Neuronal stem cell (in vitro differentiated cells): ENCODE measurements around the gene HCLS1. TPM values are rescaled to one million over a fixed set of nuclear protein-coding genes. Genes with fewer than 3 reads are reported as not detected.

Source experiments
- DNase-seq: peaks from one replicate; pipeline ENCODE4 v3.0.0-alpha.2; 2013; ENCODE audit warnings: low spot score
- H2AFZ ChIP-seq: one replicate; pipeline ENCODE4 v1.6.1; 2013; ENCODE audit warnings: mild to moderate bottlenecking, low read length, inconsistent platforms
- H2AK5ac ChIP-seq: 2 replicates; pipeline ENCODE4 v1.6.1; 2013; ENCODE audit warnings: low read depth, mild to moderate bottlenecking, inconsistent platforms, low read length, moderate library complexity, mixed read lengths
- H2BK120ac ChIP-seq: 2 replicates; pipeline ENCODE4 v1.6.1; 2013; ENCODE audit warnings: low read depth, mild to moderate bottlenecking, inconsistent platforms, low read length, moderate library complexity, mixed read lengths
- H2BK12ac ChIP-seq: one replicate; pipeline ENCODE4 v1.6.1; 2013; ENCODE audit warnings: low read length, inconsistent platforms
- H2BK15ac ChIP-seq: 2 replicates; pipeline ENCODE4 v1.6.1; 2013; ENCODE audit warnings: mild to moderate bottlenecking, low read length, inconsistent platforms, mixed read lengths
- H2BK5ac ChIP-seq: one replicate; pipeline ENCODE4 v1.6.1; 2013; ENCODE audit warnings: inconsistent platforms, mild to moderate bottlenecking, low read length, moderate library complexity
- H3K14ac ChIP-seq: one replicate; pipeline ENCODE4 v1.6.1; 2013; ENCODE audit warnings: low read length, inconsistent platforms
- H3K18ac ChIP-seq: 2 replicates; pipeline ENCODE4 v1.6.1; 2013; ENCODE audit warnings: low read length, inconsistent platforms
- H3K23ac ChIP-seq: 2 replicates; pipeline ENCODE4 v1.6.1; 2013; ENCODE audit warnings: low read depth, mild to moderate bottlenecking, mixed read lengths, low read length, inconsistent platforms; ENCODE audit not compliant: poor library complexity
- H3K27ac ChIP-seq: replicated peaks from 3 replicates; pipeline ENCODE4 v1.5.1; 2013; ENCODE audit warnings: low read length, inconsistent platforms
- H3K27me3 ChIP-seq, 3 experiments: 2 replicates each; pipeline ENCODE4 v1.6.1; 2013; ENCODE audit warnings: low read length in 3 of 3, mild to moderate bottlenecking in 2 of 3, inconsistent platforms in 1 of 3, low read depth in 1 of 3, mixed read lengths in 1 of 3, moderate library complexity in 1 of 3; ENCODE audit not compliant: control insufficient read depth in 3 of 3, insufficient read depth in 3 of 3
- H3K36me3 ChIP-seq, 2 donors: replicated peaks in 1 of 2; 2 replicates each; pipeline ENCODE4 v1.6.1; 2013; ENCODE audit warnings: low read length in 2 of 2; ENCODE audit not compliant: control insufficient read depth in 2 of 2, insufficient read depth in 2 of 2
- H3K4ac ChIP-seq: 2 replicates; pipeline ENCODE4 v1.6.1; 2013; ENCODE audit warnings: inconsistent platforms, mild to moderate bottlenecking, low read length, moderate library complexity
- H3K4me1 ChIP-seq, 2 donors: 1 replicate in 1 of 2; 2 replicates in 1 of 2; pipeline ENCODE4 v1.6.1; 2013; ENCODE audit warnings: low read length in 2 of 2, low read depth in 1 of 2; ENCODE audit not compliant: control insufficient read depth in 2 of 2, insufficient read depth in 1 of 2
- H3K4me2 ChIP-seq: one replicate; pipeline ENCODE4 v1.6.1; 2013; ENCODE audit warnings: mild to moderate bottlenecking, low read length, inconsistent platforms; ENCODE audit not compliant: insufficient read depth, poor library complexity, severe bottlenecking
- H3K4me3 ChIP-seq, 2 donors: 2 replicates each; pipeline ENCODE4 v1.5.1; 2013; ENCODE audit warnings: low read length in 2 of 2, mild to moderate bottlenecking in 2 of 2, inconsistent platforms in 1 of 2, moderate library complexity in 1 of 2
- H3K79me1 ChIP-seq: one replicate; pipeline ENCODE4 v1.6.1; 2013; ENCODE audit warnings: low read depth, mild to moderate bottlenecking, inconsistent platforms, low read length, moderate library complexity
- H3K9ac ChIP-seq: one replicate; pipeline ENCODE4 v1.6.1; 2013; ENCODE audit warnings: mild to moderate bottlenecking, low read depth, low read length, inconsistent platforms; ENCODE audit not compliant: poor library complexity
- H3K9me3 ChIP-seq, 2 donors: replicated peaks in 1 of 2; 2 replicates each; pipeline versions ENCODE3 to v1.6.1; 2013; ENCODE audit warnings: low read length in 2 of 2, mild to moderate bottlenecking in 2 of 2, inconsistent platforms in 1 of 2, low read depth in 1 of 2, mixed read lengths in 1 of 2, moderate library complexity in 1 of 2; ENCODE audit not compliant: control insufficient read depth in 2 of 2, insufficient read depth in 1 of 2
- H4K8ac ChIP-seq: one replicate; pipeline ENCODE4 v1.6.1; 2013; ENCODE audit warnings: low read depth, mild to moderate bottlenecking, inconsistent platforms, low read length, moderate library complexity
- H4K91ac ChIP-seq: one replicate; pipeline ENCODE4 v1.6.1; 2013; ENCODE audit warnings: low read length, low read depth, mild to moderate bottlenecking, inconsistent platforms; ENCODE audit not compliant: poor library complexity
- WGBS, 2 donors: extraction: QIAGEN DNeasy Blood & Tissue Kit; methylation state at CpG; one replicate each; pipeline ENCODE4 v1.1.7; 2013; ENCODE audit warnings: missing lambda C conversion rate in 2 of 2, mixed read lengths in 1 of 2; ENCODE audit not compliant: insufficient read length in 2 of 2, insufficient replicate concordance in 1 of 2; ENCODE audit errors: extremely low coverage in 2 of 2; 5-methylcytosine and 5-hydroxymethylcytosine counted together
- polyA plus RNA-seq, 2 experiments: library from polyadenylated mRNA; stranded (reverse); fragments of 200-250 nt; gene quantifications; one replicate each; pipeline ENCODE4 v1.2.3, GENCODE V29; 2013

Gene HCLS1
- polyA plus RNA-seq (2013, experiment 1 of 2), result not detected
- polyA plus RNA-seq (2013, experiment 2 of 2), result 0.11 TPM

DNA sequence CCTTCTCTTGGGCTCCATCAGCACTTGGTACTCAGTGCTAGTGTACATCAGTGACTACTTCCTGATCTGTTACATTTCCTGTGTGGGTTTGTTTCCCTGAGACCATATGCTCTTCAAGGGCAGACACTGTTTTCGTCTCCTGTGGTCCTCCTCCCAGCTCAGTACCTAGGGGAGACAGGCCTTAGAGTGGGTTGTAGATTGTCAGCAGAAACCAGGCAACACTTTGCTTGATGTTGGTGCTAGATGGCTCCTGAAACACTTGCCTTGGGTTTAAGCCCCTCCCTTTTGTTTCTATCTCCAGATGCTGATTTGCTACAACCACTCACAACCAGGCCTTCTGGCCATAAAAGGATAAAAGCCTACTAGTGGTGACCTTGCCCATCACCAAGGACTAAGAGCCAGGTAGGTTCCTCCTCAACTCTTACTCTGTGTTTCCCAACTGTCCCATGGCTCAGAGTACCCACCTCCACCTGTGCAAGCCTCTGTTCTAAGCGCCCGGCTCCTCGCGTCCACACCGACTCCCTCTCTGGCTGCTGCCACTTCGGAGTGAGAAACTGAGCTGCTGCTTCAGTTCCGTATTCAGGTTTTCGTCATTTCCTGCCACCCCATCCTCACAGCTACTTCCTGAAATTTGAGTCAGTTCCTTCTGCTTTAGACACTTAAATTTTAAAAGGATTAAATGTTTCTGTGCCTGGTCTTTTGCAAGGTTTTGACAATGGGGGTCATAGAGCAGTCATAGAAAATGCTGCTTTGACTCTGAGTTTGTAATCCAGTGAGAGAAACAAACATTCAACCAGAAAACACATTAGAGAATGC, at the start of gene HCLS1:
TSS of gene HCLS1 (minus strand) at position 548 of the 816 bp plus-strand sequence. CDS start 2,556 bp downstream, outside the sequence.
- DNase-seq, result no peak
- no peak within 1 kb of the TSS for H2BK15ac ChIP-seq
- H3K9me3 ChIP-seq, result no peaks in the 10 kb centered on the region
- no peak within 1 kb of the TSS for H3K4me2 ChIP-seq
- no peak within 1 kb of the TSS for H2AK5ac ChIP-seq
- H2BK120ac ChIP-seq, result no peak within 1 kb of the TSS
- no peak within 1 kb of the TSS for H3K14ac ChIP-seq
- no CpG with 5 or more reads among the region's 9 CpGs for WGBS, 2 donors
- no peak within 1 kb of the TSS for H2BK12ac ChIP-seq
- no peak within 1 kb of the TSS for H3K4ac ChIP-seq
- no peak within 1 kb of the TSS for H3K9ac ChIP-seq
- H3K4me3 ChIP-seq, result no peak within 1 kb of the TSS
- H2BK5ac ChIP-seq, result no peak within 1 kb of the TSS
- H3K18ac ChIP-seq, result no peak within 1 kb of the TSS
- H3K79me1 ChIP-seq, result no peaks in the 10 kb centered on the region
- H3K27ac ChIP-seq, result no peak within 1 kb of the TSS
- no peak within 1 kb of the TSS for H4K91ac ChIP-seq
- no peak within 1 kb of the TSS for H3K23ac ChIP-seq
- H3K4me1 ChIP-seq, result no peaks in the 10 kb centered on the region
- H3K27me3 ChIP-seq, result no peaks in the 10 kb centered on the region
- peaks cover 14 to 30% of the 10 kb centered on the region in 2 donors for H3K36me3 ChIP-seq
- H2AFZ ChIP-seq, result no peak within 1 kb of the TSS
- no peak within 1 kb of the TSS for H4K8ac ChIP-seq

DNA sequence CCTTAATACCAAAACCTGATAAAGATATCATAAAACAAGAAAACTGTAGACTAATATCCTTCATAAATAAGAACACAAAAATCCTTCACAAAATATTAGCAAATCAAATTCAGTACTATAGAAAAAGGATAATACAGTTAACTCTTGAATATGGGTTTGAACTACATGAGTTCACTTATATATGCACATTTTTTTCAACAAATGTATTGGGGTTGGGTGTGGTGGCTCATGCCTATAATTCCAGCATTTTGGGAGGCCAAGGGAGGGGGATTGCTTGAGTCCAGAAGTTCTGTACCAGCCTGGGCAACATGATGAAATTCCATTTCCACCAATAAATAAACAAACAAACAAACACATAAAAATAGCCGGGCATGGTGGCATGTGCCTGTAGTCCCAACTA, 49.6 kb upstream of the HCLS1 start:
- no peak overlapping the region for H3K4me2 ChIP-seq
- H2BK120ac ChIP-seq, result no peak overlapping the region
- H2AFZ ChIP-seq, result no peak overlapping the region
- H3K23ac ChIP-seq, result no peak overlapping the region
- no peak for DNase-seq
- WGBS, 2 donors, result no CpG with 5 or more reads among the region's 1 CpG
- H3K4ac ChIP-seq, result no peak overlapping the region
- H3K18ac ChIP-seq, result no peak overlapping the region
- H2BK5ac ChIP-seq, result no peak overlapping the region
- no peak overlapping the region for H3K9ac ChIP-seq
- no peak overlapping the region for H3K27ac ChIP-seq
- H2BK12ac ChIP-seq, result no peak overlapping the region
- no peaks in the 10 kb centered on the region for H3K9me3 ChIP-seq
- H4K8ac ChIP-seq, result no peak overlapping the region
- H3K79me1 ChIP-seq, result no peaks in the 10 kb centered on the region
- no peak overlapping the region for H3K14ac ChIP-seq
- no peaks in the 10 kb centered on the region for H3K27me3 ChIP-seq
- no peak overlapping the region for H4K91ac ChIP-seq
- peaks cover 4 to 66% of the 10 kb centered on the region in 2 donors for H3K36me3 ChIP-seq
- H3K4me3 ChIP-seq, result no peak overlapping the region
- H2AK5ac ChIP-seq, result no peak overlapping the region
- H3K4me1 ChIP-seq, result no peaks in the 10 kb centered on the region
- H2BK15ac ChIP-seq, result no peak overlapping the region

- no peaks in the 10 kb centered on the region for H3K27me3 ChIP-seq
- peaks cover 0 to 6% of the 10 kb centered on the region in 2 donors for H3K9me3 ChIP-seq
- H3K9ac ChIP-seq, result no peak overlapping the region
- WGBS, 2 donors, result no CpG with 5 or more reads among the region's 2 CpGs
- H3K4me2 ChIP-seq, result no peak overlapping the region
- no peak overlapping the region for H3K18ac ChIP-seq
- H2BK120ac ChIP-seq, result no peak overlapping the region
- no peaks in the 10 kb centered on the region for H3K79me1 ChIP-seq
- H2BK5ac ChIP-seq, result no peak overlapping the region
- H3K36me3 ChIP-seq, result peaks cover 4 to 55% of the 10 kb centered on the region in 2 donors
- no peak overlapping the region for H3K27ac ChIP-seq
- H3K14ac ChIP-seq, result no peak overlapping the region
- no peak overlapping the region for H3K4ac ChIP-seq
- H4K91ac ChIP-seq, result no peak overlapping the region
- no peak overlapping the region for H2AK5ac ChIP-seq
- no peaks in the 10 kb centered on the region for H3K4me1 ChIP-seq
- H3K23ac ChIP-seq, result no peak overlapping the region
- no peak overlapping the region for H2BK12ac ChIP-seq
- no peak overlapping the region for H4K8ac ChIP-seq
- no peak overlapping the region for H2BK15ac ChIP-seq
- DNase-seq, result no peak
- no peak overlapping the region for H2AFZ ChIP-seq
- no peak overlapping the region for H3K4me3 ChIP-seq
Measured at GRCh38 chr3:121707531-121708273, 47.0 kb upstream of the HCLS1 start.

- WGBS, 2 donors, result no CpG with 5 or more reads among the region's 5 CpGs
- H3K4ac ChIP-seq, result no peak overlapping the region
- no peak overlapping the region for H4K91ac ChIP-seq
Measured at GRCh38 chr3:121705541-121705940, 44.8 kb upstream of the HCLS1 start.

More at GRCh38 chr3:121705541-121705940, 44.8 kb upstream of the HCLS1 start:
- Histone ChIP-seq H2BK15ac (no peak overlapping the region), H4K8ac (no peak overlapping the region), H3K4me2 (no peak overlapping the region), H3K18ac (no peak overlapping the region), H3K9ac (no peak overlapping the region), H3K23ac (no peak overlapping the region), H3K14ac (no peak overlapping the region), H3K27ac (no peak overlapping the region), H3K4me3 (no peak overlapping the region), H2AK5ac (no peak overlapping the region), H3K27me3 (no peaks in the 10 kb centered on the region), H2BK5ac (no peak overlapping the region), H3K4me1 (no peaks in the 10 kb centered on the region), H3K9me3 (peaks cover 0 to 6% of the 10 kb centered on the region in 2 donors), H3K36me3 (peaks cover 4 to 62% of the 10 kb centered on the region in 2 donors), H2BK12ac (no peak overlapping the region), H2AFZ (no peak overlapping the region), H2BK120ac (no peak overlapping the region), H3K79me1 (no peaks in the 10 kb centered on the region)
- DNase-seq, result no peak
